WI38 (cell line): Measurements from ENCODE around the gene HOXA9.
A peak's percentile ranks its signal among the peaks of the same experiment; 100 is the strongest.

Experiments
- H3K4me3 ChIP-seq: 2 replicates; pipeline ENCODE4 v1.5.1; 2011; ENCODE audit warnings: low read depth, mild to moderate bottlenecking, control low read depth, low read length
- TF ChIP-seq, protein P1 (sequence below): IDR thresholded peaks from 2 replicates; pipeline ENCODE4 v1.5.1; 2012; ENCODE audit warnings: low read depth, mild to moderate bottlenecking, control low read depth, low read length

The HOXA9 gene

DNA sequence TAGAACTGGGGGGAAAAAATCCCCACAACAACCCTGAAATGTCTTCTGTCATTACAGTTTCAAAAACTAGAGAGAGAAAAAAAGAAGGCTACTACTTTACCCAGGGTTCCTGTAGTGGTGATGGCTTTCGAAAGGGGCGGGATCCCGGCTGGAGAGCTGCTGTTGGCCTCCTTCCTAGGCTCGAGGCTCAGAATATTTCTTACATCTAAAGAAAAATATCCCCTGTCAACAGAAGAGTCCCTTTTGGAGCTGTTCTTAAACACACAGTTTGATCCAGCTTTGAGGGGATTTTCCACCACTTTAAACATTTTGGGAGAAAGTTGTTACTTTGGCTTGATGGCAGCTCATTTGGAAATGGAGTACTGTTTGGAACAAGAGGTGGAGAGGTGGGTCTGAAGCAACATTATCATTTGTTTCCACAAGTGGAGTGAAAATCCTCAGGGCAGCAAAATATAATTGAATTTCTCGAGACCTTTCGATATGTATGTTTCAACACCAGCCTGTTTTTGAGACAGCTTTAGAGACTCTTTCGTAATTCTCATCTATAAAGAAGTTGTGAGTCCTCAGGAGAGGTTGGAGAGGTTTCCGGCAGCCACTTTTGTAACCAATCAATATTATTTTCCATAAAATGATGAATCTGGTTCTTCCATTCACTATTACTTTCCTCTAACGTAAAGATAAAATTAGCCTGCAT is 29.5 kb upstream of the HOXA9 start:
- H3K4me3 ChIP-seq: no peak overlapping the region
- TF ChIP-seq, protein P1, sequence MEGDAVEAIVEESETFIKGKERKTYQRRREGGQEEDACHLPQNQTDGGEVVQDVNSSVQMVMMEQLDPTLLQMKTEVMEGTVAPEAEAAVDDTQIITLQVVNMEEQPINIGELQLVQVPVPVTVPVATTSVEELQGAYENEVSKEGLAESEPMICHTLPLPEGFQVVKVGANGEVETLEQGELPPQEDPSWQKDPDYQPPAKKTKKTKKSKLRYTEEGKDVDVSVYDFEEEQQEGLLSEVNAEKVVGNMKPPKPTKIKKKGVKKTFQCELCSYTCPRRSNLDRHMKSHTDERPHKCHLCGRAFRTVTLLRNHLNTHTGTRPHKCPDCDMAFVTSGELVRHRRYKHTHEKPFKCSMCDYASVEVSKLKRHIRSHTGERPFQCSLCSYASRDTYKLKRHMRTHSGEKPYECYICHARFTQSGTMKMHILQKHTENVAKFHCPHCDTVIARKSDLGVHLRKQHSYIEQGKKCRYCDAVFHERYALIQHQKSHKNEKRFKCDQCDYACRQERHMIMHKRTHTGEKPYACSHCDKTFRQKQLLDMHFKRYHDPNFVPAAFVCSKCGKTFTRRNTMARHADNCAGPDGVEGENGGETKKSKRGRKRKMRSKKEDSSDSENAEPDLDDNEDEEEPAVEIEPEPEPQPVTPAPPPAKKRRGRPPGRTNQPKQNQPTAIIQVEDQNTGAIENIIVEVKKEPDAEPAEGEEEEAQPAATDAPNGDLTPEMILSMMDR: no peak

DNA sequence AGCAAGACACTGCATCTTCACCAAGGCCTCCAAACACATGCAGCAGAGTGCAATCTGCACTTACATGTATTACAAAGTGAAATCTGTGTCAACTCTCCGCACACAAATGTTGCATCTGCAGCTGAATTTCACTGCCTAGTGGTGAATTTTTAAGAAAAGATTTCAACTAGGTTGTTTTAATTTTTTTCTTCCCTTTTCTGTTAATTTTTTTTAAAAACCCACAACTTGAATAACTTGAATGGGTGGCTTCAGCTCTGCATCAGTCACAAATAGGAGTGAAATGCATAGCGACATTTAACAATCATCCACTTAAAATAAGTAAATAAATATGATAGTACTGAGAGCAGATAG is 28.6 kb upstream of the HOXA9 start:
- TF ChIP-seq, protein P1: no peak
- H3K4me3 ChIP-seq: no peak overlapping the region

DNA sequence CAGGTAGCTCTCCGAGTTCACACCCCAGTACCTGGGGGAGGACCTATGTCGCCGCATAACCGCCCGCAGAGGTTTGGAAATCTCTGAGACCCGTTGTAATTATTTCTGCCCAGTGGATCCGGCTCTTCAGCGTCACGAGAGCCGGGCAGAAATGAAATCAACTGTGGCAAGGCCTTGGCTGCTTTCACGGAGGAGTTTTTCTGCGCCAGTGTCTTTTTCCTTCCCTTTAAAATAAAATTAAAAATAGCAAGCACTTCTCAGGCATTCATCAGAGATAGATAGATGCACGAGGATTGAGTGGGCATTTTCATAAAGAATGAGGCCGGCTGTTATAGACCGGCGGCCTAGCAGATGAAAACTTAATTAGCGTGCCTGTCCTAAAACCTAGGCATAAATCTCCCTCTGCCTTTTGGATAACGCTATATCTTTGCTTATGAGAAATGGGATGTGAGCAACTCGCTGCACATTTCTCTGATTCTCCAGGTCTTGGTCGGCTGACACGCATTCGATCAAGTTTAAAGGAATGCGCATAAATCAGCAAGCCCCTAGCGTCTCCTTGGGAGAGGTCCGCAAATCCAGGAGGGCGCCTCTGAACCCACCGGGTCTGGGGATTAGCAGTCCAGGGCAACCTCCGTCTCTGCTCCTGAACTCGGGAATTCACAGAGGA is 28.1 kb upstream of the HOXA9 start:
- TF ChIP-seq, protein P1: no peak
- no peak overlapping the region for H3K4me3 ChIP-seq

DNA sequence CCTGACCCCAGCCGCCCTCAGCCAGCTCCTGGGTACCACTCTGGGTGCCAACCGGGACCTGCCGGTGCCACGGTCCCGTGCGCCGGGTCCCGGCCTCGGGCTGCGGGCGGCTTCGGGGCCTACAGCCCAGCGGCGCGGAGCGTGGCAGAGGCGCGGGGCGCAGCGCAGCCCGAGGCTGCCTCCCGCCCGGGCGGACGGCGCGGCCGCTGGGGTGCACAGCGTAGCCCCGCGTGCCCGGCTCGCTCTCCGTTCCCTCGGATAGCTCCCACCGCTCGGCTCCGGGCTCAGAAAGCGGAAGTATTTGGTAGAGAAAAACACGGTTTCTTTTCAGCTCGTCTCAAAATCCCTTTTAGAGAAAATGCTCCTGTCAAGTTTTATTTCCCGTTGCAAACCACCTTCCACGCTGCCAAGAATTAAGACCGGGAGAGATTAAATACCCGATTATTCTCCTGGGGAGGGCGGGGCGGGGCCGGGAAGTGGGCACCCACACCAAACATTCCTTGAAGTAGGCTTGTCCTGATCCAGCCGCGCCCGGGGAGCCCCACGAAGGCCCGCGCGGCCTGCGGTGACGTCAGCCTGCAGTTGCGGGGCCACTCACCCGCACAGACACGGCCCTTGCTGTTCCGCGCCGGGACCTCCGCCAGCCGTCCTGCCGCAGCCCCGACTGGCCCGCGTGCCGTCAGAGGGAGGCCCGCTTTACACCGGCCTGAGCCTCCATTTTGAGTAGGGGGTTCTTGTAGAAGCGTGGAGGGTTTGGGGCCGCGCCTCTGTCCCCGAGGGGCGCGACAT is 27.4 kb upstream of the HOXA9 start:
- TF ChIP-seq, protein P1: no peak
- peak overlapping the region; percentile 31; the same call in 1 of the 2 replicates for H3K4me3 ChIP-seq

DNA sequence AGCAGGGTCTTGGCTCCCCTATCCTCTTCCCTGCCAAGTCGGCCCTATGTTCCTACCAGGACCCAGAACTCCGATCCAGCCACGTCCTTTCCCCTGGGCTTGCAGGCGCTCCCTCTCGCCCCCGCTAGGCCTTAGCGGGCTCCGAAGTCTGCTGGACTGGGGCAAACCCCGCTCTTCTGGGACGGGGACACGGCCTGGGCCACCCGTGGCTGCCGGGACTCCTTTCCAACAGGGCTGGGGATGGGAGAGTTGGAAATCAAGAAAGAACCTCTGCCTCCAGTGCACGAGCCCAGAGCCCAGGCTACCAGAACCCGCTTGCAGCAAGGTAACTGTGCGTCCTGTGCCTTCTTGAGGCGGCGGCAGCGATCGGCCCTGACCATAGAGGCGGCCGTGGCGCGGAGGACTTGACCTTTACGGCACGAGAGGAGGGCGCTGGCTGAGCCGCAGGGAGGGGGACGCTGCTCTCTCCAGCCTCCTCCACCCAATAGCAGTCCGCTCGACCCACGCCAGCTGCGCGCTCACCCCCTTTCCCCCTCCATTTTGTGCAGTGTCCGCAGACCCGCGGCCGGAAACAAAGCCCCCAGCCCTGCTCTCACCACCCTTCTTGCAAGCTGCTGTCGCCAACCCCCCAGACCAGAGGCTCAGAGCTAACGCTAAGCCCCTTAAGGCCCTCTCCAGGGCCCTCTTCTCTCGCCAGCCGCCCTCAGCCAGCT is 26.7 kb upstream of the HOXA9 start:
- no peak overlapping the region for H3K4me3 ChIP-seq
- TF ChIP-seq, protein P1: no peak

DNA sequence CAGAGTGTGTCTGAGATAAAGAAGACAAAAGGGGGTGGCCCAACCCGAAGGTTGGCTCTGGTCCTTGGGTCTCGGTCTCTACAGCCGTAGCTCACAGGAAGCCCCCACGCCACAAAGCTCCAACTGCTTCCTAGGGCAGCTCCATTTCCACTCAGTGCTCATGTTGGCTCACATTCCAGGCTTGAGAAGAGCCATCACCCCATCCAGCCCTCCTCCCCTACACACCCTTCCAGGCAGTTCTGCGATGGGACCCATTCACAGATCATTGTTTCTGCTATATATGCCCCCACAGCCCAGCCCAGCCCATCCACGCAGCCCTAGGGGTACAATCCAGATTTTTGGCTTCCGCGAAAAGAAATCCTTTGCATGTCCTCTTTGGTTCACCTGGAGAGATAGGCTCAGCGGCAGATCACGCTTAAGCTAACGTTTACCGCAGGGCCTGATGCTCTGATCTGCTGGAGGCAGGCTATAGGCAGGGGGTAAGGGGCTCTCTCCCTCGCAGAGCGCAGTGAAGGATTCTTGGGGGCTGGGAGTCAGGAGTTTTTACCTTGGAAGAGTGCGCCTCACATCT is 25.9 kb upstream of the HOXA9 start:
- no peak overlapping the region for H3K4me3 ChIP-seq
- TF ChIP-seq, protein P1: no peak
